ENCODE measurements around the gene ATF6. TPM values are rescaled to one million over a fixed set of nuclear protein-coding genes. Genes with fewer than 3 reads are reported as not detected.

Gene ATF6
- total and polyA plus RNA-seq, 8 donors, result 3.4 to 54.3 (median 13.5) TPM

GRCh38 chr1:161954050-161954449 lies 187.9 kb downstream of the ATF6 start:
- TF ChIP-seq POLR2AphosphoS5 (IDR thresholded peaks at IDR 0.05), result no peak
- TF ChIP-seq EP300 (IDR thresholded peaks at IDR 0.05), result no peak
- TF ChIP-seq CTCF (IDR thresholded peaks at IDR 0.05), result no peak
- no peak for TF ChIP-seq POLR2A (IDR thresholded peaks at IDR 0.05)
- no peaks in the 10 kb centered on the region for H3K27me3 ChIP-seq
- no peak overlapping the region for H3K4me3 ChIP-seq
- 41 to 53% (median 49%) methylated on average over 2 of the region's 2 CpGs for WGBS, 5 donors
- peaks cover 0 to 16% (median 6%) of the 10 kb centered on the region in 4 donors for H3K4me1 ChIP-seq
- intact Hi-C loops (cut with DNase I; ENCODE audit: low total_unique reads), result no loop called here
- DNase-seq, result no peak
- no peak overlapping the region for H3K27ac ChIP-seq
- no peaks in the 10 kb centered on the region for H3K9me3 ChIP-seq
- H3K36me3 ChIP-seq, result peaks cover 4 to 13% (median 11%) of the 10 kb centered on the region in 4 donors

GRCh38 chr1:161954466-161954865 lies 188.3 kb downstream of the ATF6 start:
- TF ChIP-seq EP300 (IDR thresholded peaks at IDR 0.05), result no peak
- no peak for TF ChIP-seq POLR2A (IDR thresholded peaks at IDR 0.05)
- TF ChIP-seq CTCF (IDR thresholded peaks at IDR 0.05), result no peak
- no peak for TF ChIP-seq POLR2AphosphoS5 (IDR thresholded peaks at IDR 0.05)

GRCh38 chr1:161955606-161956005 lies 189.5 kb downstream of the ATF6 start:
- Histone ChIP-seq H3K27ac (no peak overlapping the region), H3K36me3 (peaks cover 4 to 26% (median 24%) of the 10 kb centered on the region in 4 donors), H3K9me3 (no peaks in the 10 kb centered on the region), H3K4me1 (peaks cover 0 to 16% (median 6%) of the 10 kb centered on the region in 4 donors), H3K4me3 (no peak overlapping the region), H3K27me3 (no peaks in the 10 kb centered on the region)
- intact Hi-C loops (cut with DNase I; ENCODE audit: low total_unique reads), result no loop called here
- WGBS, 5 donors, result 93 to 97% (median 96%) methylated on average over 2 of the region's 2 CpGs
- no peak for TF ChIP-seq POLR2A (IDR thresholded peaks at IDR 0.05)
- TF ChIP-seq CTCF (IDR thresholded peaks at IDR 0.05), result no peak
- TF ChIP-seq EP300 (IDR thresholded peaks at IDR 0.05), result no peak
- TF ChIP-seq POLR2AphosphoS5 (IDR thresholded peaks at IDR 0.05), result no peak
- DNase-seq, result no peak

More at GRCh38 chr1:161954466-161954865, 188.3 kb downstream of the ATF6 start:
- no peaks in the 10 kb centered on the region for H3K9me3 ChIP-seq
- no peaks in the 10 kb centered on the region for H3K27me3 ChIP-seq
- H3K4me3 ChIP-seq, result no peak overlapping the region
- H3K36me3 ChIP-seq, result peaks cover 4 to 15% (median 13%) of the 10 kb centered on the region in 4 donors
- no peak for DNase-seq
- intact Hi-C loops (cut with DNase I; ENCODE audit: low total_unique reads), result no loop called here
- H3K27ac ChIP-seq, result no peak overlapping the region
- peaks cover 0 to 16% (median 6%) of the 10 kb centered on the region in 4 donors for H3K4me1 ChIP-seq

- no peak for TF ChIP-seq EP300 (IDR thresholded peaks at IDR 0.05)
- no peak for TF ChIP-seq POLR2AphosphoS5 (IDR thresholded peaks at IDR 0.05)
- no peak for TF ChIP-seq CTCF (IDR thresholded peaks at IDR 0.05)
- no peak for TF ChIP-seq POLR2A (IDR thresholded peaks at IDR 0.05)
- Histone ChIP-seq H3K9me3 (no peaks in the 10 kb centered on the region), H3K4me3 (no peak overlapping the region), H3K27ac (no peak overlapping the region), H3K27me3 (no peaks in the 10 kb centered on the region), H3K4me1 (peaks cover 0 to 18% (median 6%) of the 10 kb centered on the region in 4 donors), H3K36me3 (peaks cover 4 to 29% (median 28%) of the 10 kb centered on the region in 4 donors)
- DNase-seq, result peak in 1 of 2 donors; percentile 74
- 87 to 96% (median 93%) methylated on average over 4 of the region's 4 CpGs for WGBS, 5 donors
- intact Hi-C loops (cut with DNase I; ENCODE audit: low total_unique reads), result no loop called here
Measured at GRCh38 chr1:161956097-161956496, 190.0 kb downstream of the ATF6 start.
